GM12872 (cell line): Measurements from ENCODE around the gene NFE2.

Source experiments
- CTCF ChIP-seq: IDR thresholded peaks from 3 replicates; pipeline ENCODE4 v1.5.1; 2011; ENCODE audit warnings: low read depth, mild to moderate bottlenecking, low read length, moderate library complexity; ENCODE audit not compliant: insufficient read depth

The NFE2 gene

GRCh38 chr12:54294152-54294952, 6.5 kb downstream of the NFE2 start:
- TF ChIP-seq CTCF, result peak; percentile 88

- TF ChIP-seq CTCF, result no peak
Measured at GRCh38 chr12:54292931-54293241, 7.9 kb downstream of the NFE2 start.

GRCh38 chr12:54292083-54292930, 8.5 kb downstream of the NFE2 start:
- TF ChIP-seq CTCF, result no peak

- no peak for TF ChIP-seq CTCF
Measured at GRCh38 chr12:54287261-54288157, 13.3 kb downstream of the NFE2 start.

- no peak for TF ChIP-seq CTCF
Measured at GRCh38 chr12:54286042-54287030, 14.5 kb downstream of the NFE2 start.

- no peak; the same call in 2 of the 3 replicates for TF ChIP-seq CTCF
Measured at GRCh38 chr12:54285150-54286041, 15.4 kb downstream of the NFE2 start.
